Measurements from ENCODE around the gene UBE2F. TPM values are rescaled to one million over a fixed set of nuclear protein-coding genes. Genes with fewer than 3 reads are reported as not detected.

UBE2F gene
- total RNA-seq, 4 donors from 2014 or later = 67.3 to 97.3 (median 81.2) TPM

DNA sequence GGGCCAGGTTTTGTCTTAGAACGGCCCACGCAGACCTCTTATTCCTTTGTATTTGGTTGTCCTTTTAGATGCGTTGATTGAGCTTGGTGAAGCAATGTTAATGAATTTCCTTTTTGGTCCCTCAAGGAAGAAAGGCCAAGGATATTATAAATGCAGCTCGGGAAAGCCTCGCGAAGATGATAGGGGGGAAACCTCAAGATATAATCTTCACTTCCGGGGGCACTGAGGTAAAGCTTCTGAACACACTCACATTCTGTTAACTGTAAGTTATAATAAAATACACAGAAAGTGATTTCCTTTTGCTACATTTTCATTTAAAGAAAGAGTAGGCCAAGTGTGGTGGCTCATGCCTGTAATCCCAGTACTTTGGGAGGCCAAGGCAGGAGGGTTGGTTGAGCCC is 101.1 kb downstream of the UBE2F start:
- Histone ChIP-seq H3K9me3 (no peaks in the 10 kb centered on the region), H3K36me3 (peaks cover 0 to 26% of the 10 kb centered on the region in 2 donors), H3K27me3 (no peaks in the 10 kb centered on the region), H3K27ac (no peak overlapping the region), H3K4me1 (no peaks in the 10 kb centered on the region), H3K4me3 (no peak overlapping the region)
- TF ChIP-seq, protein P1, sequence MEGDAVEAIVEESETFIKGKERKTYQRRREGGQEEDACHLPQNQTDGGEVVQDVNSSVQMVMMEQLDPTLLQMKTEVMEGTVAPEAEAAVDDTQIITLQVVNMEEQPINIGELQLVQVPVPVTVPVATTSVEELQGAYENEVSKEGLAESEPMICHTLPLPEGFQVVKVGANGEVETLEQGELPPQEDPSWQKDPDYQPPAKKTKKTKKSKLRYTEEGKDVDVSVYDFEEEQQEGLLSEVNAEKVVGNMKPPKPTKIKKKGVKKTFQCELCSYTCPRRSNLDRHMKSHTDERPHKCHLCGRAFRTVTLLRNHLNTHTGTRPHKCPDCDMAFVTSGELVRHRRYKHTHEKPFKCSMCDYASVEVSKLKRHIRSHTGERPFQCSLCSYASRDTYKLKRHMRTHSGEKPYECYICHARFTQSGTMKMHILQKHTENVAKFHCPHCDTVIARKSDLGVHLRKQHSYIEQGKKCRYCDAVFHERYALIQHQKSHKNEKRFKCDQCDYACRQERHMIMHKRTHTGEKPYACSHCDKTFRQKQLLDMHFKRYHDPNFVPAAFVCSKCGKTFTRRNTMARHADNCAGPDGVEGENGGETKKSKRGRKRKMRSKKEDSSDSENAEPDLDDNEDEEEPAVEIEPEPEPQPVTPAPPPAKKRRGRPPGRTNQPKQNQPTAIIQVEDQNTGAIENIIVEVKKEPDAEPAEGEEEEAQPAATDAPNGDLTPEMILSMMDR (IDR thresholded peaks at IDR 0.05 in 4 of 5, conservative IDR thresholded peaks at IDR 0.05 in 1 of 5) = no peak
- no peak for TF ChIP-seq POLR2A (IDR thresholded peaks at IDR 0.05)
- ATAC-seq (no peak), DNase-seq (no peak)
- in situ Hi-C loops (cut with MboI; ENCODE audit: low sequenced_read_pairs in 4 of 4) (no loop called here), intact Hi-C loops (cut with DNase I; ENCODE audit: low total_unique reads) (no loop called here)

DNA sequence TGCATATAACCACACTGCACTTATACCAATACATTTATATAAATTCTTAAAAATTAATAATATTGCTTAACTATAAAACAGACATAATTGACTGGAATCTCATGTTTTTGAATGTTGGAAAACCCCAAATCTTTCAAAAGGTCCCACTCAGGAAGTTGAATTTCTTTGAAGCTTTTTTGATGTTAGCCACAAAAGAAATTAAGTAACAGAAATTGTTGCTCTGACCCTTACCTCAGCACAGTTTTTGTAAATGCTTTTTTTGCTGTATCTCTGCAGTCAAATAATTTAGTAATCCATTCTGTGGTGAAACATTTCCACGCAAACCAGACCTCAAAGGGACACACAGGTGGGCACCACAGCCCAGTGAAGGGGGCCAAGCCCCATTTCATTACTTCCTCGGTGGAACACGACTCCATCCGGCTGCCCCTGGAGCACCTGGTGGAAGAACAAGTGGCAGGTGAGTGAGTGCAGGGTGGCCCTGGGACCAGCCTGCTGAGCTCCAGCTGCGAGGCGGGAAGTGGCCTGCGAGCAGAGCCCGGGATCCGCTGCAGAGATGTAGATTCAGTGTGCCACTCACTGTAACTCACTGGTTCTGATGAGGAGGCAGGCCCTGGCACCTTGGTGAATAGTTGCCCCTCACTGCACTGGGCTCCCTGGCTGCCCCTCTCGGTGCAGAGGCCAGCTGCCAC is 102.4 kb downstream of the UBE2F start:
- intact Hi-C loops (cut with DNase I; ENCODE audit: low total_unique reads) = no loop called here
- no peaks in the 10 kb centered on the region for H3K27me3 ChIP-seq
- in situ Hi-C loops (cut with MboI; ENCODE audit: low sequenced_read_pairs in 4 of 4) = no loop called here
- no peak for ATAC-seq
- no peak overlapping the region for H3K4me3 ChIP-seq
- TF ChIP-seq, protein P1 (IDR thresholded peaks at IDR 0.05 in 4 of 5, conservative IDR thresholded peaks at IDR 0.05 in 1 of 5) = no peak
- no peak for TF ChIP-seq POLR2A (IDR thresholded peaks at IDR 0.05)
- H3K36me3 ChIP-seq = peaks cover 0 to 33% of the 10 kb centered on the region in 2 donors
- DNase-seq = no peak
- H3K27ac ChIP-seq = no peak overlapping the region
- no peaks in the 10 kb centered on the region for H3K9me3 ChIP-seq
- no peaks in the 10 kb centered on the region for H3K4me1 ChIP-seq

DNA sequence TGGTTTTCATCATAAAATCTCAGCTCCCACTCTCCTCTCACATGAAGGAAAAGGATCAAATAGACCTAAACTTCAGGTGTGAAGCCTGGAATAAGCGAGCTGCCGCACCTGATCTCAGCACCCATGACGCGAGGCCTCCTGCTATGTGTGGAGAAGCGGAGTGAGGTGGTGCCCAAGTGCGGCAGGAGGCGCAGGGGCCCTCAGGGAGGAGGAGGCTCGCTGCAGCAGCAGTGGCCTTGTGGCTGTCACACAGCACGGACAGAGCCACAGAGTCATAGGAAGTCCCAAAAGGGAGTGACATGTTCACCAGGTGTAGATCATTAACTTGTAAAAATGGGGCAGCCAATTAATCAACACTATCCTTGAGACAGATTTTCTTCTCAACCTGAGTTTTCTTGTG is 103.1 kb downstream of the UBE2F start:
- intact Hi-C loops (cut with DNase I; ENCODE audit: low total_unique reads) (no loop called here), in situ Hi-C loops (cut with MboI; ENCODE audit: low sequenced_read_pairs in 4 of 4) (no loop called here)
- no peak overlapping the region for H3K27ac ChIP-seq
- TF ChIP-seq, protein P1 (IDR thresholded peaks at IDR 0.05 in 4 of 5, conservative IDR thresholded peaks at IDR 0.05 in 1 of 5) = no peak
- TF ChIP-seq POLR2A (IDR thresholded peaks at IDR 0.05) = no peak
- ATAC-seq (no peak), DNase-seq (no peak)
- H3K27me3 ChIP-seq = no peaks in the 10 kb centered on the region
- H3K4me1 ChIP-seq = no peaks in the 10 kb centered on the region
- peaks cover 0 to 27% of the 10 kb centered on the region in 2 donors for H3K36me3 ChIP-seq
- no peak overlapping the region for H3K4me3 ChIP-seq
- H3K9me3 ChIP-seq = no peaks in the 10 kb centered on the region

DNA sequence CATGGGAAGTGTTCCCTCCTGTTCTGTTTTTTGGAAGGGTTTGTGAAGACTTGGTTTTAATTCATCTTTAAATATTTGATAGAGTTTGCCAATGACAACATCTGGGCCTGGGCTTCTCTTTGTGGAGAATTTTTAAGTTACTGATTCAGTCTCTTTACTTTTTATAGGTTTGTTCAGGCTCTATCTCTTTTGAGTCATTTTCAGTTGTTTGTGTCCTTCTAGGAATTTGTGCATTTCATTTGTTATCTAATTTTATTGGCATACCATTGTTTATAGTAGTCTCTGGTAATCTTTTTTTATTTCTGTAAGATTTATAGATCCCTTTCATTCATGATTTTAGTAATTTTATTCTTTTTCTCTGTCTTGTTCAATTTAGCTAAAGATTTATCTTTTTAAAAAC is 108.6 kb downstream of the UBE2F start:
- H3K9me3 ChIP-seq = no peaks in the 10 kb centered on the region
- TF ChIP-seq POLR2A (IDR thresholded peaks at IDR 0.05) = no peak
- TF ChIP-seq, protein P1 (IDR thresholded peaks at IDR 0.05 in 4 of 5, conservative IDR thresholded peaks at IDR 0.05 in 1 of 5) = no peak
- peaks cover 0 to 8% of the 10 kb centered on the region in 2 donors for H3K36me3 ChIP-seq
- H3K27me3 ChIP-seq = no peaks in the 10 kb centered on the region
- no peak overlapping the region for H3K4me3 ChIP-seq
- intact Hi-C loops (cut with DNase I; ENCODE audit: low total_unique reads) = no loop called here
- in situ Hi-C loops (cut with MboI; ENCODE audit: low sequenced_read_pairs in 4 of 4) = no loop called here
- ATAC-seq (no peak), DNase-seq (no peak)
- no peak overlapping the region for H3K27ac ChIP-seq
- H3K4me1 ChIP-seq = no peaks in the 10 kb centered on the region

DNA sequence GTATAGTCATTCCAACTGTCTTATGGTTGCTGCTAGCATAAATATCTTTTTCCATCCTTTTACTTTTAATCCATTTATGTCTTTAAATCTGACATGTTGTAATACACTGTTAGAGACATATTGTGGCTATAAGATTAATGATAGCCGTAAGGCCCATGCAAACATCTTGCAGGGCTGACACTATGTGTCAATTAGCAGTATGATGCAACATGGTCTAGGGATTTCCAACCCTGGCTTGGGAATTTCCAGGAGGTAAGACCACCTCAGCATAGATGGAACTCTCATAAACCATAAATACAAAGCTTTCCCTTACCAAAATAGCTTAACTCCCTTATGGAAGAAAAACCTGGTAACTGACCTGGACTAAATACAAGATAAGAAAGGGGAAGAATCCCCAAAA is 110.5 kb downstream of the UBE2F start:
- in situ Hi-C loops (cut with MboI; ENCODE audit: low sequenced_read_pairs in 4 of 4) = no loop called here
- Histone ChIP-seq H3K9me3 (no peaks in the 10 kb centered on the region), H3K27me3 (no peaks in the 10 kb centered on the region), H3K27ac (no peak overlapping the region), H3K36me3 (peaks cover 0 to 16% of the 10 kb centered on the region in 2 donors), H3K4me3 (no peak overlapping the region), H3K4me1 (no peaks in the 10 kb centered on the region)
- intact Hi-C loops (cut with DNase I; ENCODE audit: low total_unique reads) = no loop called here
- no peak for TF ChIP-seq POLR2A (IDR thresholded peaks at IDR 0.05)
- TF ChIP-seq, protein P1 (IDR thresholded peaks at IDR 0.05 in 4 of 5, conservative IDR thresholded peaks at IDR 0.05 in 1 of 5) = no peak
- ATAC-seq = no peak
- no peak for DNase-seq
